GM12801 (cell line): ENCODE data around the gene CCNL2.

Source experiments
- TF ChIP-seq, protein P1 (sequence below): IDR thresholded peaks from one replicate; pipeline ENCODE4 v1.5.1; 2011; ENCODE audit warnings: control low read depth; ENCODE audit not compliant: insufficient read length; ENCODE audit errors: extremely low read depth

CCNL2 gene

DNA sequence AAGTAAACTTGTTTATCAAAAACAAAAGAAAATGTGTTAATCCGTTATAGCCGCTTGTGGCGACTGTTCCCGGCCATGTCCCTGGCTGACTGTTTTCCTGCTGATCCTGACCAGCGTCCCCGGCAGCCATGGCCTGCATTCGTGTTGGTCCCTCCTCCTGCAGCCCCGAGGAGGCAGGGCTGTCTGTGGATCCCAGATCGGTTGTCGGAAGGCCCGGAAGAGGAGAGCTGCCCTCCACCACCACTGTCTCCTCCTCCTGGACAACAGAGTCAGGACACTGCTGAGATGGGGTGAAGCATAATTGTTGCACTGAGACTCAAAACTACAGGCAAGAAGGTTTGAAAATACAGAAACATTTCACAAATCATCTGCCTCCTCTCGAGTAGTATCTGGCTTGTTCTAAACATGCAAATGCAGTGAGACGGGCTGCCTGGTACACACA is 37.1 kb downstream of the CCNL2 start:
- TF ChIP-seq, protein P1, sequence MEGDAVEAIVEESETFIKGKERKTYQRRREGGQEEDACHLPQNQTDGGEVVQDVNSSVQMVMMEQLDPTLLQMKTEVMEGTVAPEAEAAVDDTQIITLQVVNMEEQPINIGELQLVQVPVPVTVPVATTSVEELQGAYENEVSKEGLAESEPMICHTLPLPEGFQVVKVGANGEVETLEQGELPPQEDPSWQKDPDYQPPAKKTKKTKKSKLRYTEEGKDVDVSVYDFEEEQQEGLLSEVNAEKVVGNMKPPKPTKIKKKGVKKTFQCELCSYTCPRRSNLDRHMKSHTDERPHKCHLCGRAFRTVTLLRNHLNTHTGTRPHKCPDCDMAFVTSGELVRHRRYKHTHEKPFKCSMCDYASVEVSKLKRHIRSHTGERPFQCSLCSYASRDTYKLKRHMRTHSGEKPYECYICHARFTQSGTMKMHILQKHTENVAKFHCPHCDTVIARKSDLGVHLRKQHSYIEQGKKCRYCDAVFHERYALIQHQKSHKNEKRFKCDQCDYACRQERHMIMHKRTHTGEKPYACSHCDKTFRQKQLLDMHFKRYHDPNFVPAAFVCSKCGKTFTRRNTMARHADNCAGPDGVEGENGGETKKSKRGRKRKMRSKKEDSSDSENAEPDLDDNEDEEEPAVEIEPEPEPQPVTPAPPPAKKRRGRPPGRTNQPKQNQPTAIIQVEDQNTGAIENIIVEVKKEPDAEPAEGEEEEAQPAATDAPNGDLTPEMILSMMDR = no peak

DNA sequence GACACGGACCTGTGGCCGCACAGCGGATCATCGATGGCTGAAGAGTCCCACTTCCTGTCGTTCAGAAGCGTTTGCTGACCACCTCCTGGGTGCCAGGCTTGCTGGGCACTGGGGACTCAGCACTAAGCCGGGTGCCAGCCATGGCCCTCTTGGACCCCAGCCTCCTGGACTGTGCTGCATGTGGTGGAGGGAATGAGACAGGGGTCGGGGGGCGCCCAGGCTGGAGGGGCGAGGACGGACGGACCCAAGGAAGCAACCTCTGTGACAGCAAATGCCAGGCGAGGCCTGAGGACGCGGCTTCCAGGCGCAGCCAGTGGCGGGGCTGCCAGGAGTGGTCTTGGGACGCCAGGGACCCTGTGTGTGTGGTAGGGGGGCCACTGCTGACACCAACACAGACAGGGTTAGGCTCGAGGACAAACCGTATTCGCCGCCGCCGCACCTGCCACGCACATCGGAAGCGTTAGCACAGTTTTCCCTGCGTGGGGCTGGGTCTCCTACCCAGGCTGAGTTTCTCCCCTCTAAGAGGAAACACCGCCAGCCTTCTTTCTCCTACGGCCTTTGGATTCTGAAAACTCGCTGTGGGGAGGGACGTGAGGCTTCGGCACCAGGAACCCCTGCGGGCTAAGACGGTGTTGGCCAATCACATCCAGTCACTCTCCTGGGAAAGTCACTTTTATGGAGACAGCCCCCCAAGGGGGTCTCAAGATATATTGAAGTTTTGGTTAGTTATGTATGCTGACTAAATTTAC is 37.7 kb downstream of the CCNL2 start:
- TF ChIP-seq, protein P1 = no peak

DNA sequence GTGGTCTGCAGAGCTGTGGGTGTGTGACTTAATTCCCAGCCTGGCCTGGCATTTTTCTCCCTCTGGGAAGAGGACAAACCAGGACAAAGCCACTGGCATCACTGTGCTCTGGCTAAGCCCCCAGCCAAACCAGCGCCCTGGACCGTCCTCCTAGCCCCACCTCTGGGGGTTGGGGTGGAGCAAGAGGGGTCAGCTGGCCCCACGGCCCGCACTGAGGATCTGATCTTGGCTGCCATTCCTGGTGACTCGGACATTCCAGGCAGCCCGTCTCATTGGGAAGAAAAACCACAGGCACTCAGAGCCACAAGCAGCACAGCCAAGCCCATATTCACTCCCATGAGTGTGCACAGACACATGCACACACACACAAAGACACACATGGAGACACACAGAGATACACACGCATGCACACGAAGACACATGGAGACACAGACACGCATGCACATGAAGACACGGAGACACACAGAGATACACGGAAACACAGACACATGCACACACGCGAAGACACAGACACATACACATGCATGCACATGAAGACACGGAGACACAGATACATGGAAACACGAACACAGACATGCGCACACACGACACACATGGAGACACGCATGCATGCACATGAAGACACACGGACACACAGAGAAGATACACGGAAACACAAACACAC is 38.5 kb downstream of the CCNL2 start:
- TF ChIP-seq, protein P1 = no peak

DNA sequence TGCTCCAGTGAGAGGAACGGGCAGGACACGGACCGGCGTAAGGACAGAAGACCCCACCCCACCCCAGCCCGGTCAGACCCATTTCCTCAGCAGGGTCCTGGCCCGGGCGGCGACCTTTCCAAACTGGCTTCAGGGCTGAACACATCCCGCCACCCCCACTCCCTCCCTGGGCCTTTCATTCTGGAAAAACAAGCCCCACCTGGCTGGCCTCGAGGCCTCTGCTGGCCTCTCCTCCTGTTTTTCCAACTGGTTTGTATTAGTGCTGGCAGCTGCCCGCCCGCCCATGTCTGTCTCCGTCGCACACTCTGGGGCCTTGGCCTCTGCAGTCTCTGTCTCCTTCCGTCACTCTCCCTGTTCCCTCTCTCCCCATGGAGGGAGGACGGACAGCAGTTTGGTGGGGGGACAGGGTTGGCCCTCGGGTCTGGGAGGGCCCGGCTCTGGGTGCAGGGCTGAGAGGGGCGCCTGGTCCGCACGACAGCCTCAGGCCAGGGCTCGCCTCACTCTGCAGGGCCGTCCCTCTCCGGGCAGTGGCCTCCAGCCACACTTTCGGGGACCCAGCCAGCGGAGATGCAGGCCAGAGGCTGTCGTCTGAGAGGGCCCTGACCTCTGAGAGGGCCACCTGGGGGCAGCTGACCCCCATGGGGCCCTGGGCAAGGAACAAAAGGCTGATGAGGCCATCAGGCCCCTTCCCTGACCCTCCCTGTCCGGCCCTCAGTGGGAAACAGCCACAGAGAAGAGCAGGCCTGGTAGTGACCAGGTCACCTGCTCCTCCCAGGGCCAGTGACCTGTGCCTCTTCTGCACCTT is 39.3 kb downstream of the CCNL2 start:
- TF ChIP-seq, protein P1 = no peak

DNA sequence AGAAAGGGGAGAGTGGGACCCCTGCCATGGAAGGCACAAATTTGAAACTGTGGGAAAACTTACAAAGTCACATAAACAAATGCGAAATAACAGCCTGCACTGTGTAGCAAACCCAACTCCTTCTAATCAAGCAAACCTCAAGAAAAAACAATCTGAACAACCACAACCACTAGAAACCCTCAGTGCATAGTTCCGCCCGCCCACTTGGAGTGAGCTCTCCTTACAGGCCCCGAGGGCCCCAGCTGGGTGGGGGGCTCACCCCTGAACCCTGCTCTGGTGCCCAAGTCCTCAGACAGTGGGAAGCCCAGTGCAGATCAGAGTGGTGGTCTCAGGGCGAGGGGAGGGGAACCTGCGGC is 39.8 kb downstream of the CCNL2 start:
- TF ChIP-seq, protein P1 = no peak

DNA sequence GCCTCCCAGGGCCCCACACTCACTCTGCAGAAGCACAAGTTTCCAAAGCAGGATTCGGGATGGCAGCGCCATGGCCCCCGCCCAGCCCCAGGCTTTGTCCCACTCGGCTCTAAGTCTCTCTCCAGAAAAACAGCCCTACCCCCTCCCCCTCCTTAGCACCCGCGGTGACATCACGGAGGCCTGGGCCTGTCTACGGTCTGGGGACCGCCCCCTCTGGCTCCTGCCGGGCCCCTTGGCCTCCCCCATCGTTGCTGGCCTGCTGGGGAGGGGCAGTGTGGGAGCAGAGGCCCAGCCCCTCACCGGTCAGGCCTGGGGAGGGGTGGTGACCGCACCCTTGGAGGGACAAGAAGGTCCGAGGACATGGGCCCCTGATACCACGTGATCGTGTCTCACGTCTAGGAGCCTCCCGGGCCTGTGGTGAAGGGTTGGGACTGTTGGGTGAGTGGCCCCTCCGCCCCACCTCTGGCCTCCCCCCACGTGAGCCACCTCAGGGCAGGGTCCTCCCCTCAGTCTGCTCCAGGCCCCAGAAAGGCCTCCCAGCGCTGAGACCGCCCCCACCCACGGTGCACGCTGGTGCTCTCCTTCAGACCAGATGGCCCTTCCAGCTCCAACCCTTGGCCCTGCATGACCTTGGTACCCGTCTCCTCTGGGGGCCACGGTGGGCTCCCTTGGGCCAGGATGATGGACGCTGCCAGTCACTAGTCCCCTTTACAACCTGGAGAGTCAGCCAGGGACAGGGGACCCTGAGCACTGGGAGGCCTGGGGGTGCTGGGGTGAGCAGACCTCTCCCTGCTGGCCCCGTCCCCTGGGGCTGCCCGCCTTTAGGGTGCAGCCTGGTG is 40.5 kb downstream of the CCNL2 start, which contains the start of gene MXRA8:
TSS of gene MXRA8 (minus strand) at position 123 of the 839 bp plus-strand sequence. CDS start at position 72, 51 bp downstream.
- TF ChIP-seq, protein P1 = no peak
